ENCODE results near the gene TLK1.

Gene TLK1

DNA sequence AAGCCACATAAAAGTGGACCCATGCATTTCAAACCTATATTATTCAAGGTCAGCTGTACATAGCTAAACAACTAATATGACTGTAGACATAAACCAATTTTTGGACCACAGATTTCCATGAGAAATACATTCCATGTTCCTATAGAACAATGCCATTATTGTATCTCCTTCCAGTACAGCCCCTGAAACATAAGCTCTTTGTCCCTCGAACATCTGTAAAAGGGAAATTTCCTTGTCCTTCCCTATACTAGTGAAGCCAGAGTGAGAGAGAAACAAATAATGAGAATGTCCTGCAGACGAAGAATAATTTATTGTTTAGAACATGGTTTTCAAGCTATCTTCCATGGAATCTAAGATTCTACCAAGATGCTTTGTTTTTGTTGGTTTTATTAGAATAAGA, 156.3 kb downstream of the TLK1 start:
- DNase-seq (ENCODE audit: insufficient read length, low spot score), result no peak
- FAIRE-seq, result no peak
- no peak for TF ChIP-seq POLR2A (IDR thresholded peaks at IDR 0.05; ENCODE audit: low read depth, low read length)

DNA sequence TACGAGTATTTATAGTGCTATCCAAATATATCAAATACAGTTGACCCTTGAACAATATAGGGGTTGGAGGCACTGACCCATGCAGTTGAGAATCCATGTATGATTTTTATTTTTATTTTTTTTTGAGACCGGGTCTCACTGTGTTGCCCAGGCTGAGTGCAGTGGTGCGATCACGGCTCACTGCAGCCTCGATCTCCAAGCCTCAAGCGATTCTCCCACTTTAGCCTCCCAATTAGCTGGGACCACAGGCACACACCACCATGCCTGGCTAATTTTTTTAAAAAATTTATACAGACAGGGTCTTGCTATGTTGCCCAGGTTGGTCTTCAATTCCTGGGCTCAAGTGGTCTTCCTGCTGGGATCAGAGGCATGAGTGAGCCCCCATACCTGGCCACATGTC, 161.0 kb downstream of the TLK1 start:
- no peak for DNase-seq (ENCODE audit: insufficient read length, low spot score)
- FAIRE-seq, result no peak
- TF ChIP-seq POLR2A (IDR thresholded peaks at IDR 0.05; ENCODE audit: low read depth, low read length), result no peak

DNA sequence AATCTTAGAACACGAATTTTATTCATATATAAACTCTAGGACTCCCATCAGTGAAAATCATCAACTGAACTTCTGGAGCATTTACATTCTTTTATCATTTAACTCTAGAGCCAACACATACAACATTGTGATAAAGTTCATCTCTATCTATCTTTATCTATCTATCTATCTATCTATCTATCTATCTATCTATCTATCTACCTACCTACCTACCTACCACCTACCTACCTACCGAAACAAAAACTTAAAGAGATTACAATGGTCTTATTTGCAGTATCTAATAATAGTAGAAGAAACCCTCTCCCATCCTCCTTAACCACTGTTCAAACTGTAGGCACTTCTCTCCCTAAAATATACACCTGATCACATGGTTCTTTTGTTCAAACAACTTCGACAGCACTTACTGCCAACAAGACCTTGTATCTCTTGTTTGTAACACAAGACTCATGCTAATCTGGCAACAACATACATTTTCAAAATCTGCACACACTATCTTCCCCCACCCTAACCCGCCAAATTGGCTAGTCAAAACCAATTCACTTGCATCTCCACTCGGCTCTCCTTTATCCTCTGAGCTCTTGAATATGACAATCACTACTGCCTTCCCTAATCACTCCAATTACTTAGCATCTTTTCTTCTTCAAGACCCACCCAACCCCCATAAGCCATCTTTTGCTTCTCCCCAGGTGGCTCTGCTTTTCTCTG, 162.6 kb downstream of the TLK1 start:
- TF ChIP-seq POLR2A (IDR thresholded peaks at IDR 0.05; ENCODE audit: low read depth, low read length), result no peak
- DNase-seq (ENCODE audit: insufficient read length, low spot score) (no peak), FAIRE-seq (no peak)

DNA sequence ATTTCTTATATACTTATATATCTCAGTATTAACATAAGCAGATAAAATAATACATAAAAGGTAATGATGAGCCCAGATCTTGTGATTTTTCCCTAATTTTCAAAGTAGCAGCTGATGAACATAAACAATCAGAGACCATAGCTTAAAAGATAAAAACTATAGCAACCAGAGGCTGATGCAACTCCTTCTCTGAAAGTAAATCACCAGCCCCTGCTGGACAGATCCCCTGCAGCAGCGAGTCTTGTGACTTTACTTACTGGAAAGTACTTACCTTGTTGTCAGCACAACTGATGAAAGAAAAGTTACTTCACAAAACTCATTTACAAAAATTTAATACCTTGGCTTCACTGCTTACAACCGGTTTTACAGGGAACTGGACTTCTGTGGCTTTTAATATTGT, 164.4 kb downstream of the TLK1 start:
- no peak for FAIRE-seq
- DNase-seq (ENCODE audit: insufficient read length, low spot score), result no peak
- TF ChIP-seq POLR2A (IDR thresholded peaks at IDR 0.05; ENCODE audit: low read depth, low read length), result no peak

DNA sequence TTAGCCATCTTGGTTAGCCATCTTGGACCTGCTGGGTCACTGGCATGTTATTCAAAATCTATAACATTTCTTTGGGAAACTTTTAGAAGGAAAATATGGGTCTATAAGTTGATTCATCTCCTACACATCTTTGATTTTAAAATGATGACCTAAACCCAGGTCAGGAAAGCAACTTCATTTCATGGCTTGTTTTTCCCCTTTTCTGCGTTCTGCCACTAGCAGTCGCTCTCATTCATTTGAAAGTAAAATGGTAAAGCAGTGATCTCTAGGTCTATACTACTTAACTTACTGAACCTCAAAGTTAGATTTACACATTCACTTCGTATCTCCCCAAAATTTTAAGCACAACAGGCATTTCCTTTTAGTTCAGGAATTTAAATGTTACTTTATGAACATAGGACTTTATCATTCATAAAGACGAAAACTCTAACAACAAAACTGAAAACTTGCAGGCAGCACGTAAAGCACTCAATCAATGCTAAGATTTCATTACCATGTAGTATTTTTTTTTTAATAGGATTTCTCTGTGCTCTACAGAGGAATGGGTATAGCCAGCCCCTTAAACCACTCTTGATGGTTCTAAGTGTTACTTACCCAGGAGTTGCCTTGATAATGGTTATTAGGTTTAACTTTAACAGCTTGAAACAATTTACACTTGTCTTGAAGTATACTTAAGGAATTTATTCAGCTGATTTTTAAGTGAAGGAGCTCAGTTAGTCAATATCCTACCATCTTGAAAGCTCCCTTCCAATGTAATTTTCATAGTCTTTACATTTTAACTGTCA, 169.1 kb downstream of the TLK1 start:
- TF ChIP-seq POLR2A (IDR thresholded peaks at IDR 0.05; ENCODE audit: low read depth, low read length), result no peak
- DNase-seq (ENCODE audit: insufficient read length, low spot score), result no peak
- peak; percentile 50 for FAIRE-seq

DNA sequence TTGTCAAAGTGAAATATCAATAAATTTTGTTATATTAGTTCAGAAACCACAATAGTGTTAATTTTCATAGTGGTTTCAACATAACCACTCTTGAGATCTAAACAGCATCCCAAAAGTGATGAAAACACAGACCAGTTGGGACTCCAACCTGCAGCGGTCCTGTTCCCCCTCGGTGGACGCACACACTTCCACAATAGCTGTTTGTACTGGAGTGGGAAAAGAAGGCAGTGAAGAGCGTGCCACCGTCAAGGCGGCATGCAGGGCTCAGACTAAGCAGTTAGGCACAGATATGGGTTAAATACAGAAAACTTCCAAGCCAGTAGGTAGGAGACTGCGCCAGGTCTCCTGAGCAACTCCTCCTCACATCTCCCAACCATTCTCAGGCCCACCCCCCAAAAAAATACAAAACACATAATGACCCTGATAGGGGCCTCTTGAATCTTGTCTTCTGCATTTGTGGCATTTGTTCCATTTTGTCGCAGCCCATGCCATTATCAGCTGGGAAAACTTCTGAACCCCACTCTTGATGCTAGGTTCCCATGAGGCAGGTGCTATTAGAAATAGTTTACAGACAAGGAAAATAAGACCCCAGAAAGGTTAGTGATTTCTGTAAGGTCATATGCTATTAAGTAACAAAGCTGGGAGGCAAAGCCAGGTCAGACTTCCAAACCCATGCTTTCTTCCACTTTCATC, 174.0 kb downstream of the TLK1 start:
- DNase-seq (ENCODE audit: insufficient read length, low spot score) (no peak), FAIRE-seq (no peak)
- no peak for TF ChIP-seq POLR2A (IDR thresholded peaks at IDR 0.05; ENCODE audit: low read depth, low read length)

DNA sequence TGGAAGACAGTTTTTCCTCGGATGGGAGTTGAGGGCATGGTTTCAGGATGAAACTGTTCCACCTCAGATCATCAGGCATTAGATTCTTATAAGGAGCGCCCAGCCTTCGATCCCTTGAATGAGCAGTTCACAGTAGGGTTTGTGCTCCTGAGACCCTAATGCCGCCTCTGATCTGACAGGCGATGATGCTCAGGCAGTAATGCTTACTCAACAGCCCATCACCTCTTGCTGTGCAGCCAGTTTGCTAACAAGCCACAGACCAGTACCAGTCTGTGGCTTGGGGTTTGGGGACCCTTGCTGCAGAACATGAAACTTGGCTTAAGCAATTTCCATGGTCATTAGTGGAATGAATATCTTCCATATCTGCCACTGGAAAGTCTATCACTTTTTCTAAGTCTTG, 175.3 kb downstream of the TLK1 start:
- no peak for TF ChIP-seq POLR2A (IDR thresholded peaks at IDR 0.05; ENCODE audit: low read depth, low read length)
- FAIRE-seq (no peak), DNase-seq (ENCODE audit: insufficient read length, low spot score) (no peak)

DNA sequence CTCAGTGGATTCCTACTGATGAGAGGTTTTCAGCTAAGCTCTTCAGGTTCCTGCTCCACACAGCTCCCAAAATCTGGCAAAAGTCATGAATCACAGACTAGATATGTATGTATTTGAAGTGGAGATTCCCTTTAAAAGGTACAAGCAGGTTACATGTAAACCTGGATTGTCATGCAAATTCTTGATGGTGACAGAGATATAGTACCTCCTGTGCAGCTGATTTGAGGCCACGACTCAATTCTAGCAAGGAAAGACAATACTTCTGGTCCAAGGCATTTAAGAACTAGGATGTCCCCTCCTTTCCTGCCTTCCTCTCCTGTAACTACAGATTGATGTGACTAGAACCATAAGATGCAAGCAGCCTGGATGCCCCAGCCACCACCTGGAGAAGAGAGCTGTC, 176.6 kb downstream of the TLK1 start:
- no peak for FAIRE-seq
- no peak for TF ChIP-seq POLR2A (IDR thresholded peaks at IDR 0.05; ENCODE audit: low read depth, low read length)
- no peak for DNase-seq (ENCODE audit: insufficient read length, low spot score)

DNA sequence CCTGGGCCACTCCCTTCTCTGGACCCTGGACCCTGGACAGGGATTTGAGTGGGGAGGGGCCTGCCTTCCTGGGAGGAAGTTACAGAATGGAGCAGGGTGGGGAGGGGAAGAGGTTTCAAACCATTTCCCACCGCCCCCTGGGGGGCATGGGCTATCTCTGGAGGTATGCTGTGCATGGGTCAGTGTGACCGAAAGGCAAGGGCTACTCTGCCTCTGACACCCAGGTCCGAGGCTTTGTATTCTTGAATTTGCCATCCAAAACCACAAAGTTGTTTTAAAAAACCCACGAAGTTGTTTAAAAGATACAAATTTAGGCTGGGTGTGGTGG, 184.8 kb downstream of the TLK1 start:
- DNase-seq (ENCODE audit: insufficient read length, low spot score) (no peak), FAIRE-seq (no peak)
- TF ChIP-seq POLR2A (IDR thresholded peaks at IDR 0.05; ENCODE audit: low read depth, low read length), result no peak

DNA sequence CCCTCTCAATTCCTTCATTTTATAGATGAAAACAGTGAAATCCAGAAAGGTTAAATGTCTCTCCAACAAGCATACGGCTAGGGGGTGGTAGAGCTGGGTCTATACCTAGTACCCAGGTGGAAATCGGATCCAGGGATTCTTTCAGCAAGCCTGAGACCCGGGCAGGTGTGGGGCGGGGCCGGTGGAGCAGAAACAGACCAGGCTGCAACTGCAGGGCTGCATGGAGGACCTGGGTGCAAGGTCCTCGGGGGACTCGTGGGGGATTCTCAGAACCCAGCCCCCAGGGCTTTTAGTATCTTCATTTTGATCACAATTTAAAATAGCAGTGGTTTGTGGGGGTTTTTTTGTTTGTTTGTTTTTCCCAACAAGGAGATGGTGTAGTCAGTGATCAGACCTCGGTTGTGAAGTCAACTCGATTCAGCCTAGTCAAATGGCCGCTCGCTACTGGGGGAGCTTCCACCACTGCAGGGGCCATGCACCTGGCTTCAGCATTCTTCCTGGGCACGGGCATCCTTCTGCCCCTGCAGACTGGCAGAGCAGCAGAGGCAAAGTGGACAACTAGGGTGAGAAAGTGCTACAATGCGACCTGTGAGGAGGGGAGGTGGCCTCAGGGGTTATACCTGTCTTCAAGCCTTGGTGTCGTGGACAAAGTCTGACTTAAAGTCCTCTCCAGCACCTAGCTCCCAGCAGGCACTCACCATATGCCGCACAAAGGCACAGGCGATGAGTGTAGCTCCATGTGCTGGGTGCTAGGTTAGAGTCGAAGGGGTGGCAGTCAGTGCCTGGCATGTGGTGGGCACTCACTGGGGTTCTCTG, 185.4 kb downstream of the TLK1 start:
- no peak for DNase-seq (ENCODE audit: insufficient read length, low spot score)
- FAIRE-seq, result no peak
- no peak for TF ChIP-seq POLR2A (IDR thresholded peaks at IDR 0.05; ENCODE audit: low read depth, low read length)

DNA sequence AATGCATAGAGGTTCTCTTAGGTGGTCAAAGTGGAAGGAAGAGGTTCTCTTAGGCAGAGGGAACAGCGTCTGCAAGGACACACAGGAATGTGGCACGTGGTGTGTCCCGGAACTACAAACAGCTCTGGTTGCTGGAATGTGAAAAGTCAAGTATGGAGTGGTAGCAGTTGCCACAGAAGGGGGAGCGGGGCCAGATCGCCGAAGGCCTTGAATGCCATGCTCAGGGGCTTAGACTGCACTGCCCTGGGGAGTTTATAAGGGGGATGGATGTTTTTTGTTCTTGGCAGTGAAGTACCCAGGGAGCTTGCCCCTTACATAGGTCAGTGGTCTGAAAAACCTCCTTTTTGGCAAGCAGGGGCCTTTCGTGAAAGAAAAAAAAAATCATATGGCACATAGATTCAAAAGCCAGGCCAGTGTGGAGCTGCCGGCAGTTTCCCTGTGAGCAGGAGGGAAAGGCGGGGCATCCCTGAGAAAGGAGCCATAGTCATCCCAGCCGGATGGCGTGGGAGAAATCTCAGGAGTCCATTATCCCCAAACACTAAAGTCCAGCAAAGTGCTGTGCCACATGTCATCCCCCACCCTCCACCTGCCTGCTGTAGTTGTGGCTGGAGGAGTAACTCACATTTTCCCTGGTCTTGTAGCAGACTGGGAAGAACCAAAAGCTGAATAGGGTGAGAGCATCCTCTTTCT, 186.2 kb downstream of the TLK1 start:
- FAIRE-seq (no peak), DNase-seq (ENCODE audit: insufficient read length, low spot score) (peak; percentile 23)
- TF ChIP-seq POLR2A (IDR thresholded peaks at IDR 0.05; ENCODE audit: low read depth, low read length), result no peak

DNA sequence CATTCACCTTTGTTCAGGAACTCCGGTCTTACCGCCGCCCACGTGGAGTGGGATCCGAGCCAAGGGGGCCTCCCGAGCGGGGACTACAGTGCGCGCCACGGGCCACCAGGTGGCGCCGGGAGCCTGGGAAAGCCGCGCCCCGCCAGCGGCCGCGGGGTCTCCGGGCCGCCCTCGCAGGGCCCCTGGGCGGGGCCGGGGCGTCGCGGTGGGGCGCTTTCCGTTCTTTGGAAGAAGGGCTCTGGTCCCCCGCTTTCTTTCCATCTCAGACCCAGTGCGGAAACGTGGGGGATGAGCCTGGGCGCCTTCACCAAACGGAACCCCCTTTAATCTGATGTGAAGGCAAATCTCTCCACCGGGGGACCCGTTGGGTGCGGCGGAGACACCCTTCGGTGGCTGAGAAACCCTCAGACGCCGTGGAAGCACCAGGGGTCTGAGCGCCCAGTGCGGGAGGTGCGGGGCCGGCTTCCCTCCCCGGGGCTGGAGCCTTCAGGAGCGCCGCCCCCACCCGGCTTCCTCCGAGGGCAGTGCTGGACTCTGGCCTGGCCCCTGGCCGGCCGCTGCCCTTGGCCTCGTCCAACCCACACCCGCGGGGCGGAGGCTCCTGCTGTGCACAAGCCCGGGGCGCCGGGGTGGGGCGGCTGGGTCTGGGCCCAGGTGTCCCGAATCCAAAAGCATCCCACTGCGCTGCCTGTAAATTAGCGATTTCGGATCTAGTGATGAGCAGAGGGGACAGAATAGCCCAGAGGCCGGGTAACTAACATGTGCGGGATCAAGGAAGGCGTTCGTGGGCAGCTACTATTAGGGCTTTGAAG, 187.0 kb downstream of the TLK1 start:
- no peak for FAIRE-seq
- DNase-seq (ENCODE audit: insufficient read length, low spot score), result peak; percentile 86
- TF ChIP-seq POLR2A (IDR thresholded peaks at IDR 0.05; ENCODE audit: low read depth, low read length), result peak; percentile 7

DNA sequence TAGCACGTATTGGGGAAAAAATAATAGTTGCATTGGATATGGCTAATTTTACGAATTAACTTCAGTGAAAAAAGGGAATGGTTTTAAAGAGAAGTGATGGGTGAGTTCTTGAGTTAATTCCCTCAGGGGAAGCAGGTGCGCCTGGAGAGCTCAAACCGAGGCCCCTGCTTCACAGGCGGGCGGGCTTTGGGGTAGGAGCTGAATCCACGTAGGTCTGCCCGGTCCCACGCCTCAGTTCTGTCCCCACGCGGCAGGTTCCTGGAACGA, 187.5 kb downstream of the TLK1 start:
- TF ChIP-seq POLR2A (IDR thresholded peaks at IDR 0.05; ENCODE audit: low read depth, low read length), result no peak
- FAIRE-seq (no peak), DNase-seq (ENCODE audit: insufficient read length, low spot score) (no peak)
